Globus pallidus (tissue), 1 donor: ENCODE measurements around the gene MEOX1.

ENCODE experiments used
- DNase-seq: peaks from one replicate; pipeline ENCODE4 v3.0.0-alpha.2; 2015; ENCODE audit warnings: low spot score

Gene MEOX1

DNA sequence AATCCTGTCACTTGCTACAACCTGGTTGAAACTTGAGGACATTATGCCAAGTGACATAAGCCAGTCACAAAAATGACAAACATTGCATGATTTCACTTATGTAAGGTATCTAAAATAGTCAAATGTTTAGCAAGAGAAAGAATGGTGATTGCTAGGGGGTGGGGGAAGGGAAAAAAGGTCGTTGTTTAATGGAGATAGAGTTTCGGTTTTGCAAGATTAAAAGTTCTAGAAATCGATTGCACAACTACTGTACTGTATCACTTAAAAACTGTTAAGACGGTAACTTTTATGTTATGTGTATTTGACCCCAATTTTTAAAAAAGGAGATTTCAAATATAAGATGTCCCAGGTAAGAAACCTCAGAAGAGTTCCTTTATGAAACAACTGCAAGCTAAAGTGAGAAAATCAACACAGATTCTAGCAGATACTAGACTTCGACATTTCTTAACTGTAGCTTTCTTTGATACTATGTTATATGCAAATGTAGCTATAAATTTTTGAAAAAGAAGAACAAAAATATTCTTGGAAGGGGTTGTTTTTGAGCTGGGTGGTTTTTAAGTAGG lies 5.9 kb downstream of the MEOX1 start:
- DNase-seq, result no peak

DNA sequence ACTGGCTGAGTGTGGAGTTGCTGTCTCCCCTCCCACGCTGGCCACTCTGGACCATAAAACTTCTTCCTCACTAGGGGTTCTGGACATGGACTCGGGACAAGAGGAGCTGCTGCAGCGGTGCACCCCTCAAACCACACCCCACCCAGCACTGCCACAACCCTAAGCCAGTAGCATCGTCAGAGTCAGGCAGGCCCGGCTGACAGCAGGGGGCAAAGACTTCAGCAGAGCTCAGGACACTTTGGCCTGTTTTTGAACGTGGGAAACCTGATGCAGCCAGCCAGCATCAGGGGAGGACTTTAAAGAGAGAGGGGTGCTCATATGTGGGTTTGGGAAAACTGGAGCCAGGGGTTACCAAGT lies 9.6 kb downstream of the MEOX1 start:
- DNase-seq, result no peak

DNA sequence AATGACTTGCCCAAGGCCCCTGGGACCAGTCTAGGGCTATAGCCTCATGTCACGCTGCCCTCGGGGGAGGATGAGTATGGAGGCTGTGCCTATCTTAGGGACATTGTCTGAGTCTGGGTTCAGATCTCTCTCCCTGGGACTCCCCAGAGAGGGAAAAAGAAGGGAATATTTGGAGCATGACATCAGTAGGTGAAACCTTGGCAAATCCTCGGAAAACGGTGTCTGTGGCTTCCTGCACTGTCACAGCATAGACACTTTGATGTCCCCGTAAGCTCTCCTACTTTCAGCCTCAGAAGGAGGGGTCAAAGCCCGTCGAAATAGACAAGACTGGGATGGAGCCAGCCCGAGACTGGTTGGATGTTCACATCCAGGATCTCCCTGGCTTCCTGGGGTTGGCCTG lies 11.3 kb downstream of the MEOX1 start:
- no peak for DNase-seq

DNA sequence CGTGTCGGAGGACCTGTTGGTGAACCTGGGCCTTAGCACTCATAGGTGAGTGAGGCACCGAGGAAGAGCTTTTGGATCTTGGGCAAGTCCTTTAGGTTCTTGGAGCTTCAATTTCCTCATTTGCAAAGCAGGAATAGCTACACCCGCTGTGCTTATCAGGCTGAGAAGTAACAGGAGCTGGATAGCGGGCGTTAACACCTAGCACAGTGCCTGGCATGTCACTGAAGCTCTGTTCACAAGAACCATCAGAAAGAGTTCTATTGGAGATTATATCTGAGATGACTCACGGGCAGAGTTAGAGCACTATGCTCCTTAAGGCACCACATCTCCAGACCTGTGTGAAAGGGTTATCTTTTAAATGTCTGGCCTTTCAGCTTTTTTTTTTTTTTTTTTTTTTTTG lies 12.8 kb downstream of the MEOX1 start:
- no peak for DNase-seq

- DNase-seq, result no peak
Measured at GRCh38 chr17:43645765-43646481, 15.8 kb downstream of the MEOX1 start.

DNA sequence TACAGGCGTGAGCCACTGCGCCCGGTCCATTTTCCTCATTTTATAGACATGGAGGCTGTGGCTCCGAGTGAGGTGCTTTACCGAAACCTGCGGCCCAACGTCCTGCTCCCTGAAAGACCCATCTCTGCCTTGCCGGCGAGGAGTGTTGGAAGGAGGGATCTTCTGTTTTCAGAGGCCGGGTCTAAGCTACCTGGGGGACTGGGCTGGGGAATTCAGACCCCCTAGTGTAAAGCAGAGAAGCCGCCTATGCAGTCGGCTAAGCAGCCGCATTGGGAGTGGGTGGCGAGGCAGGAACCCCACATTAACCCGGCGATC lies 16.3 kb downstream of the MEOX1 start:
- no peak for DNase-seq

DNA sequence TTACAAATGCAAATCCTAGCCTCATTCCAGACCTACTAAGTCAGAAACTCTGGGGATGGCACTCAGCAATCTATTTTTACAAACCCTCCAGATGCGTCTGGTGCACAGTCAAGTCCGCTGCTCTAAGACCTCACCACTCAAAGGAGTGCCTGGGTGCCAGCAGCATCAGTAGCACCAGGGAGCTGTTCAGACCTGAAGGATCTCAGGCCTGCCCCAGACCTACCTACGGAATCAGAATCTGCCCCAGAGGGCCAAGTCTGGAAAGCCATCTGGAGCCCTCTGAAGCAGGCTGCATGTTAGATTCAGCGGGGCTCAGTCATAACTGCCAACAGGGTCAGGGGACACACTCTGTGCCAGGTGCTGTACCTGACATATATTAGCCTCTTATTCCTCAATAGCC lies 17.6 kb downstream of the MEOX1 start:
- DNase-seq, result no peak

DNA sequence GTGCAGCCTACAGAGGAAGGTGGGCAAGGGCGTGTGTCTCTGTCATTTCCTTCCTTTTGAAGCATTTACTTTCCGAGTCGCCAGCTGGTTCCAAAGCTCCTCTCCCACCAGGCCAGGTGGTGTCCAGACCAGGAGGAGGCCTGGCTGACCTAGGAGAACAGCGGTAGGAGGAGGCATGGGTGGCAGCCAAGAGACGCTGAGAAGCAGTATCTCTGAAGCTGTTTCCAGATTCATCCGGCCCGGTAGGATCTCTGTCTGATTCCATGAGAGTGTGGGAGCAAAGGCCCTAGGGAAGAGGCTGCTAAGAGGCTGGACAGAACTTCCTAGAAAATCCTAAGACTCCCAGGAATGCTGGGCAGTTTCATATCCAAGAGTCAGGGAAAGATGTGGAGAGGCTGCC lies 20.3 kb downstream of the MEOX1 start:
- DNase-seq, result no peak

DNA sequence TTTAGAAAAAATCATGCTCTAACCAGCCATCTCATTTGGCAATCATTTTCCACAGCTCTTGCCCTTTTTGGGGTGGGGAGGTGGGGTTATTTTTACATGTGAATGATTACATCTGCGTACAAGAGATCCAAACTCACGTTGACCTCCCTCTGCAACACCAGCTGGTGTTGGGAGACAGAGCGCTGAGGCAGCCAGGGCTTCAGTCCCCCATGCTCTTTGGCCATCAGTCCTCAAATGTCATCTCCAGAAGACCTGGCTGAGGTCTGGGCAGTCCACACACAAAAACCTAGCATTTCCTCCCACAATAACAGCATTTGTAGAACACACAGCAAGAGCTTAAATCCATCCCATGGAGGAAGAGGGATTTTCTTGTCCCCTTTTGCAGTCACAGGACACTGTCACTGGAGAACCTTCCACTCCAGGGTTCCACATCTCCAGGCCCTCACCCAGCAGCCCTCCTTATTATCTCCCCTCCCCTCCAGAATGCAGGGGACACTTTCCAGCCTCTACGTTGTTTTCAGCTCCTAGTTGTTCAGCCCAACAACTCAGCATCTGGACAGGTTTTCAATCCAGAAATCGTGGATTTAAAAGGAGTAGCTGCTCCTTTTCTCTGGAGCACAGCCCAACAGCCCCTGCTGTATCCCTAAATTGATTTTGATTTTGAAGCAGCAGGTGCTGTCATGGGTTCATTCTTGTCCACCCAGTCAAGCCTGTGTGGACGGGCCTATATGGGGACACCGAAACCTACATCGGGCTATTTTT lies 21.1 kb downstream of the MEOX1 start:
- DNase-seq, result no peak

DNA sequence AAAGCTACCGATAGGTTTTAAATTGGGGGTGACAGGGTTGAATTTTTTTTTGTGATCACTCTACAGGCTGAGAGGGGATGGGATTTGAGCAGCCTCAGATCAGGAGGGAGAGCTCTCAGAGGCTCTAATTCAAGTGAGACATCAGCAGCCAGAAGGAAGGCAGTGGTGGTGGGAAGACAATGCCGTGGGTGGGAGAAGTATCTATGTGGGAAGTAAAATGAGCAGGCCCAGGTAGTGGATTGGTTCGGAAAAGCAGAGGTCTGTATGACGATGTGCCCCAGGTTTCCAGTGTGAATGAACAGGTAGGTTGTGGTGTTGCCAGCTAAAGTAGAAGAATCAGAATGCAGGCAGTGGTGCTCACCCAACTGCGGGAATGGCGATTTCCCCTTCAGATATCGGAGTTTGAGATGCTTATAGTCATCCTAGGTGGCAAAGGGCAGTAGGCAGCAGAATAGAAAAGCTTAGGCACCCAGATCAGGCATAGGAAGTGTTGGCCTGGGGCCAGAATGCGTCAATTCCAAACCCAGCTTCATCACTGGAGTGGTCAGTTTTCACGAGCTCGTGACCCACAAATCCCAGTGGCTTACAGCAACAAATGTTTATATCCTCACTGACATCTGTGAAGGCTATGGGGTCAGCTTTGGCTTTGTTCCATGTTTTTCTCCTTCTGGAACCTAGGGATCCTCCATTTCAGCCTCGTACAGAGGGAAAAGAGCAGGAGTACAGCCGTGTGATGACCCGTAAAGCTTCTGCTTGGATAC lies 24.0 kb downstream of the MEOX1 start:
- no peak for DNase-seq

DNA sequence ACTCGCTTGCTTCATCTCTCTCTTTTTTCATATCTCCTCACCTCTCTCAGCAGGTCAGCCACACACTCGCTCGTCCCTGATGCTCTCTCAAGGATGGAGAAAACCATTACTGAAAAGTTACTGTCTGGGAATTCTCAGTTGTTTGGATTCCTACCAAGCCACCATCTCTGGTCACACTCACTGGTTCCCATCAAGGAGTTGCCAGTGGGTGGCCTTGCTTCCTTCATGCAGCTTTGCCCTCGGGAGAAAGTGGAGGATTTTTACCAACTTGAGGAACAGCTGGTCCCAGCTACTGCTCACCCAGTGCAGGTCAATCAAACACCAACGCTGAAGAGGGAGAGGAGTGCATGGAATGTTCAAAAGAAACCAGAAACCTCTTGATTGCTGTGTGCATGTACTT lies 25.3 kb downstream of the MEOX1 start:
- no peak for DNase-seq

GRCh38 chr17:43634591-43635125 lies 27.1 kb downstream of the MEOX1 start:
- no peak for DNase-seq

GRCh38 chr17:43632221-43632620 lies 29.5 kb downstream of the MEOX1 start:
- no peak for DNase-seq

GRCh38 chr17:43631429-43631828 lies 30.3 kb downstream of the MEOX1 start:
- no peak for DNase-seq

DNA sequence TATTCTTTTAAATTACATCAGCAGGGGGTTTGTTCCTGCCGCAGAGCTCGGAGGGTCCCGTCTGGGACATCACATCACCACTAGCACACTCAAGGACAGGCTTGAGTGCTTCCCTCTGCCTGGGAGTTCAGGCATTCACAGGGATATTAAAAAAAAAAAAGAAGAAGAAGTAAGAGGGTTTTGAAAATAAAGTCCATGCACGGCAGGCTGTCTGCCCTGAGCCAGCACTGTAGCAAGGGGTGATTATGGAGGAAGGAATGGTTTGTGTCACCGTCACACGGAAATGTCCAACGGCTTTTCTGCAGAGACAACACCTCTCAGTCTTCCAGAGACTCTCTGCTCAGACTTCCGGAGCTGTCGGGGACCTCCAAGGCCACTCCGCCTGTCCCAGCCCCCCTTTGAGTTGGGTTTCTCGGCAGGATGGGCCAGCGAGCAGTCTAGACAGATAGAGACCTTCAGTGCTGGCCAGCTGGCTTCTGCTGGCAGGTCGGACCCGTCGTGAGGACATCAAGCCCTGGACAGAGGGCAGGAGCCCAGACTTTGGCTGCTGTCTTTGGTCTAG lies 33.6 kb downstream of the MEOX1 start:
- no peak for DNase-seq

DNA sequence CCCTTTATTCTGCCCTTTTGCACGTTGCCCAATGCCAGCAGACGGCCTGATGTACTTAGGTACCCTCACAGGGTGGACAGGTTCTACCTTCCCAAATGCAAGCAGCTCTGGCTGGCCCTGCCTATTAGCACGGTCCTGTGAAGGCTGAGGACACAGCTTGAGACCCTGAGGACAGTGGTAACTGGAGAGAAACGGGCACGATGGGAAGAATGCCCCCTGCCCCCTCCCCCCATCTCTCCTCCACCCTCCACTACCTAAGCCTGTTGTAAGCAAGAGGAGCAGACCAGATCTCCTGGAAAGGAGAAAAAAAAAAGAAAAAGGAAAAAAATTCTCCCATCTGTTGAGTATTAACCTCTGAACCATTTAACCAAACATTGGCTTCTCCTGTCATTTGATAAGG lies 34.1 kb downstream of the MEOX1 start:
- DNase-seq, result no peak

- DNase-seq, result no peak
Measured at GRCh38 chr17:43626023-43626422, 35.7 kb downstream of the MEOX1 start.

- no peak for DNase-seq
Measured at GRCh38 chr17:43625606-43626005, 36.1 kb downstream of the MEOX1 start.

GRCh38 chr17:43620581-43620980 lies 41.1 kb downstream of the MEOX1 start:
- DNase-seq, result no peak

DNA sequence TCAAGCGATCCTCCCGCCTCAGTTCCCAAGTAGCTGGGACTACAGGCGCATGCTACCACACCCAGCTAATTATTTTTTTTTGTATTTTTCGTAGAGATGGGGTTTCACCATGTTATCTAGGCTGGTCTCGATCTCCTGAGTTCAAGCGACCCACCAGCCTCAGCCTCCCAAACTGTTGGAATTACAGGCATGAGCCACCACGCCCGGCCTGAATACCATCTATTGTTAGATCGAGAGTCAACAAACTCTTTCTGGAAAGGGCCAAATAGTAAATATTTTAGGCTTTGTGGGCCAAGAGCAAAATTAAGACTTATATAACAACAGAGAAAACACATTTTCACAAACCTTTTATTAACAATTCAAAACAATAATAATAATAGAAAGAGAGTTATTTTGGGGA lies 41.6 kb downstream of the MEOX1 start:
- no peak for DNase-seq

DNA sequence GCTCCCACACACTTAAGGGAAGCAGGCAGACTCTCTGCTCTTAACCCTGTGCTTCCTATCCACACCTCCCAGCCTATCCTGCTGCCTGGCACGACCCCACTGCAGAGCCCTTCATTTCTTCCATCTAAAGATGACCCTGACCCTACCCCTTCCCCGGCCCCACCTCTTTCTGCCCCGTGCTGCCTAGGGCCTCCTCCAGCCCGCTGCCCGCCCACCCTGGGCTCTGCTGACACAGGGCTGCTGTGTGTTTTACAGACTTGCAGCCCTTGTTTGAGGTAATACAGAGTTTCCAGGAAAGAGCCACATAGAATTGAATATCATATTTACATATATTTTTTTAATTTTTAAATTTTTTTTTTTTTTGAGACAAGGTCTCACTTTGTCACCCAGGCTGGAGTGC lies 42.0 kb downstream of the MEOX1 start:
- DNase-seq, result no peak

GRCh38 chr17:43618276-43618675 lies 43.4 kb downstream of the MEOX1 start:
- DNase-seq, result no peak
